ENCODE data around the gene PCSK1N. TPM values are rescaled to one million over a fixed set of nuclear protein-coding genes. Genes with fewer than 3 reads are reported as not detected.

PCSK1N gene
- total RNA-seq, 4 donors from 2014 or later: 0.44 to 2.3 (median 1.3) TPM; not detected in 1

- H3K4me1 ChIP-seq: peaks cover 0 to 24% (median 3%) of the 10 kb centered on the region in 3 donors
- no CpG with 5 or more reads among the region's 57 CpGs for WGBS, 2 donors
- peaks cover 0 to 75% (median 5%) of the 10 kb centered on the region in 4 donors for H3K27me3 ChIP-seq
- H3K4me3 ChIP-seq: no peak overlapping the region
- H3K27ac ChIP-seq: no peak overlapping the region
- H3K9me3 ChIP-seq: no peaks in the 10 kb centered on the region
- no peak for DNase-seq
- intact Hi-C loops (cut with DNase I): no loop called here
- no peak for TF ChIP-seq POLR2A (IDR thresholded peaks at IDR 0.05)
- TF ChIP-seq, protein P1, sequence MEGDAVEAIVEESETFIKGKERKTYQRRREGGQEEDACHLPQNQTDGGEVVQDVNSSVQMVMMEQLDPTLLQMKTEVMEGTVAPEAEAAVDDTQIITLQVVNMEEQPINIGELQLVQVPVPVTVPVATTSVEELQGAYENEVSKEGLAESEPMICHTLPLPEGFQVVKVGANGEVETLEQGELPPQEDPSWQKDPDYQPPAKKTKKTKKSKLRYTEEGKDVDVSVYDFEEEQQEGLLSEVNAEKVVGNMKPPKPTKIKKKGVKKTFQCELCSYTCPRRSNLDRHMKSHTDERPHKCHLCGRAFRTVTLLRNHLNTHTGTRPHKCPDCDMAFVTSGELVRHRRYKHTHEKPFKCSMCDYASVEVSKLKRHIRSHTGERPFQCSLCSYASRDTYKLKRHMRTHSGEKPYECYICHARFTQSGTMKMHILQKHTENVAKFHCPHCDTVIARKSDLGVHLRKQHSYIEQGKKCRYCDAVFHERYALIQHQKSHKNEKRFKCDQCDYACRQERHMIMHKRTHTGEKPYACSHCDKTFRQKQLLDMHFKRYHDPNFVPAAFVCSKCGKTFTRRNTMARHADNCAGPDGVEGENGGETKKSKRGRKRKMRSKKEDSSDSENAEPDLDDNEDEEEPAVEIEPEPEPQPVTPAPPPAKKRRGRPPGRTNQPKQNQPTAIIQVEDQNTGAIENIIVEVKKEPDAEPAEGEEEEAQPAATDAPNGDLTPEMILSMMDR (IDR thresholded peaks at IDR 0.05): no peak
- H3K36me3 ChIP-seq: no peaks in the 10 kb centered on the region
Observed at GRCh38 chrX:48831909-48832291, 3.5 kb downstream of the PCSK1N start.

GRCh38 chrX:48831136-48831908, 4.1 kb downstream of the PCSK1N start:
- H3K27me3 ChIP-seq: peaks cover 0 to 81% (median 5%) of the 10 kb centered on the region in 4 donors
- no peak overlapping the region for H3K4me3 ChIP-seq
- intact Hi-C loops (cut with DNase I): no loop called here
- no peaks in the 10 kb centered on the region for H3K36me3 ChIP-seq
- H3K4me1 ChIP-seq: peaks cover 0 to 30% (median 3%) of the 10 kb centered on the region in 3 donors
- DNase-seq: no peak
- H3K9me3 ChIP-seq: no peaks in the 10 kb centered on the region
- WGBS, 2 donors: no CpG with 5 or more reads among the region's 58 CpGs
- no peak overlapping the region for H3K27ac ChIP-seq
- TF ChIP-seq POLR2A (IDR thresholded peaks at IDR 0.05): no peak
- TF ChIP-seq, protein P1 (IDR thresholded peaks at IDR 0.05): no peak

- WGBS, 2 donors: 57 to 83% methylated on average over 1 to 2 of the region's 24 CpGs
- H3K4me1 ChIP-seq: peaks cover 0 to 21% (median 0%) of the 10 kb centered on the region in 3 donors
- no peak overlapping the region for H3K27ac ChIP-seq
- H3K36me3 ChIP-seq: peaks cover 0 to 11% (median 0%) of the 10 kb centered on the region in 3 donors
- intact Hi-C loops (cut with DNase I): no loop called here
- H3K4me3 ChIP-seq: no peak overlapping the region
- peaks cover 0 to 69% (median 4%) of the 10 kb centered on the region in 4 donors for H3K27me3 ChIP-seq
- no peak for DNase-seq
- TF ChIP-seq, protein P1 (IDR thresholded peaks at IDR 0.05): no peak
- TF ChIP-seq POLR2A (IDR thresholded peaks at IDR 0.05): no peak
- peaks cover 0 to 6% (median 0%) of the 10 kb centered on the region in 3 donors for H3K9me3 ChIP-seq
Observed at GRCh38 chrX:48829016-48829735, 6.2 kb downstream of the PCSK1N start.

GRCh38 chrX:48827654-48827968, 7.8 kb downstream of the PCSK1N start:
- H3K4me1 ChIP-seq: peaks cover 0 to 21% (median 0%) of the 10 kb centered on the region in 3 donors
- H3K9me3 ChIP-seq: peaks cover 0 to 6% (median 0%) of the 10 kb centered on the region in 3 donors
- intact Hi-C loops (cut with DNase I): no loop called here
- TF ChIP-seq POLR2A (IDR thresholded peaks at IDR 0.05): no peak
- TF ChIP-seq, protein P1 (IDR thresholded peaks at IDR 0.05): no peak
- peaks cover 0 to 27% (median 0%) of the 10 kb centered on the region in 3 donors for H3K36me3 ChIP-seq
- peaks cover 0 to 53% (median 0%) of the 10 kb centered on the region in 4 donors for H3K27me3 ChIP-seq
- 56 to 70% methylated on average over 4 of the region's 4 CpGs for WGBS, 2 donors
- DNase-seq: no peak
- H3K27ac ChIP-seq: no peak overlapping the region
- no peak overlapping the region for H3K4me3 ChIP-seq

Measured in esophagus squamous epithelium (tissue), 5 donors.